ENCODE results near the gene LRRC10B.
"Not testable (repeated sequence)": the region's sequence is repeated elsewhere in the genome, so short reads cannot be mapped to it uniquely, and the experiment has no call there.

The LRRC10B gene

GRCh38 chr11:61507962-61508861 lies at the start of gene LRRC10B:
Gene LRRC10B, plus strand, starts transcription at chr11:61508749. Its CDS starts 250 bp downstream, at chr11:61508999.
- DNase-seq = peak; percentile 50

DNA sequence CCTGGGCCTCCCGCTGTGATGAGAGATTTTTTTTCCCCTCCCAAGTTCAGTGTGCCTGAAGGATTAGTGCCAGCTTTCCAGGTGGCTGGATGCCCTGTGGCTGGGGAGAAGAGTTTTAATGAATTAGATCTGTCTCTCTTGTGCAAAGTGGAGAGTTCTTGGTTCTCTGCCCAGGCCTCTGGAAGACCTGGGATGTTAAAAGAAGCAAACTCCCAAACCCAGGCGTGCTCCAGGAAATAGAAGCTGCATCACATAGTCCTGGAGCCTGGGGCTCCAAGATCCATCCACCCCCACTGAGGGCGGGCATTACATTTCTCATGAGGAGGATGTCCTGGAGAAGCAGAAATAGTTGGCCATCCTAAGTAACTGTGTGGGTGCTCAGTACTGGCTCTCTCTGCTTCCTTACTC lies 48.1 kb upstream of the LRRC10B start:
- DNase-seq = no peak

DNA sequence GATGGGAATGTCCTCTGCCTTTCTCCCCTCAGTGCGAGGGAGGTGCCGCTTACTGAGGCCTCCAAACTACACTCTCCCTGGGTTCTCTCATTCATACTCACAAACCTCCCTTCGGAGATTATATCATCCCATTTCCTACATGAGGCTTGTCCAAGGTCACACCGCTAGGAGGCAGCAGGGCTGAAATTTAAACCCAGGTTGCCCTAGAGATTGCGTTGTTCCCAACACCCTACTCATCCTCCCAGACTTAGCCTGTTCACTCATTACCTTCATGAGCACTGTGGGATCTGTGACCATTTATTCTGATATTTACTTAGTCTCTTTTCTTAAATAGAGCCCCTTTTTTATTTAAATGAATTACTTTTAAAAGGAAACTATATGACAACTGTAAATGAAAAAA lies 47.6 kb upstream of the LRRC10B start:
- DNase-seq = no peak

DNA sequence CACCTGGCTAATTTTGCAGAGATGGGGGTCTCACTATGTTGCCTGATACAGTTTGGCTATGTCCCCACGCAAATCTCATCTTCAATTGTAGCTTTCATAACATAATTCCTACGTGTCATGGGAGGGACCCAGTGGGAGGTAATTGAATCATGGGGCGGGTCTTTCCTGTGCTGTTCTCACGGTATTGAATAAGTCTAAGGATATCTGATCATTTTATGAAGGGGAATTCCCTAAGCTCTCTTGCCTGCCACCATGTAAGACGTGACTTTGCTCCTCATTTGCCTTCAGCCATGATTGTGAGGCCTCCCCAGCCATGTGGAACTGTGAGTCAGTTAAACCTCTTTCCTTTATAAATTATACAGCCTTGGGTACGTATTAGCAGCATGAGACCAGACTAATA lies 40.9 kb upstream of the LRRC10B start:
- not testable (repeated sequence) for DNase-seq

DNA sequence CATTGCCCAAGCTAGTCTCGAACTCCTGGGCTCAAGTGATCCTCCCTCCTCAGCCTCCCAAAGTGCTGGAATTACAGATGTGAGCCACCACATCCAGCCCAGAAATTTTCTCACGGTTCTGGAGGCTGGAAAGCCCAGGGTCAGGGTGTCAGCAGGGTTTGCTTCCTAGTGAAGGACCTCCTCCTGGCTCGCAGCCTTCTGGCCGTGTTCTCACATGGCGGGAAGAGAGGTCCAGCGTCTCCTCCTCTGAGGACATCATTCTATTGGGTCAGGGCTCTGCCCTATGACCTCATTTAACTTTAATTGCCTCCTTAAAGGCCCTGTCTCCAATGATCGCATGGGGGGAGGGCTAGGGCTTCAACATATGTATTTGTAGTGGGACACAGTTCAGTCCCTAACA lies 40.5 kb upstream of the LRRC10B start:
- no peak for DNase-seq

DNA sequence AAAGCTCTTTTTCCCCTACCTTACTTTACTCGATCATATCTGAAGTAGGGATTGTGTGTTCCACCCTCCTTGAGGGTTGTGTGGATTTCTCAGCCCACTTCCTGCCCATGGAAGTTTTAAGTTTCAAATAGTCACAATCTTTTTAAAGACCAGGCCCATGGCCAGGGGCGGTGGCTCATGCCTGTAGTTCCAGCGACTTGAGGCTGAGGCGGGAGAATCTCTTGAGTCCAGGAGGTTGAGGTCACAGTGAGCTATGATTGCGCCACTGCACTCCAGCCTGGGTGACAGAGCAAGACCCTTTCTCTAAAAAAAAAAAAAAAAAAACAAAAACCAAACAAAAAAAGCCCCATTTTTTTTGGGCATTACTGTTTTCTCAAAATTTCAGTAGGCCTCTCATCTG lies 36.3 kb upstream of the LRRC10B start:
- no peak for DNase-seq

- DNase-seq = no peak
Observed at GRCh38 chr11:61472868-61473267, 35.7 kb upstream of the LRRC10B start.

- no peak for DNase-seq
Observed at GRCh38 chr11:61473370-61474012, 35.1 kb upstream of the LRRC10B start.

GRCh38 chr11:61474013-61474643 lies 34.4 kb upstream of the LRRC10B start:
- no peak for DNase-seq

DNA sequence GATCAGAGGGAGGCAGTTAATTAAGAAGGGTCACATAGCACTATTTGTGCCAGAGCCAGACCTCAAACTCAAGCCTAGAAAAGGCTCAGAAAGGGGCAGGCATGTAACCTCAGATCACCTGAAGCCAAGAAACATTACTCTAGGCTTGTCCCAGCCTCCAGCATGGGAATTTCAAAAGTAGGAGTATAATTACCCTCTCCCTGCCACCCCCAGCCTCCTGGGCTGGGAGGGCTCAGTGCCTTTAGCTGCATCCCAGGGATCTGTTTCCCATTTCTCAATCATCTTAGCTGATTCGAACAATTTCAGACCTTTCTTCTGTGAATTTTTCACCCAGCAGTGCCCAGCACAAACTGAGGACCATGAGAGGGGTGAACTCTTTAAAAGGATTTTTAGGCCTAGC lies 33.1 kb upstream of the LRRC10B start:
- no peak for DNase-seq

DNA sequence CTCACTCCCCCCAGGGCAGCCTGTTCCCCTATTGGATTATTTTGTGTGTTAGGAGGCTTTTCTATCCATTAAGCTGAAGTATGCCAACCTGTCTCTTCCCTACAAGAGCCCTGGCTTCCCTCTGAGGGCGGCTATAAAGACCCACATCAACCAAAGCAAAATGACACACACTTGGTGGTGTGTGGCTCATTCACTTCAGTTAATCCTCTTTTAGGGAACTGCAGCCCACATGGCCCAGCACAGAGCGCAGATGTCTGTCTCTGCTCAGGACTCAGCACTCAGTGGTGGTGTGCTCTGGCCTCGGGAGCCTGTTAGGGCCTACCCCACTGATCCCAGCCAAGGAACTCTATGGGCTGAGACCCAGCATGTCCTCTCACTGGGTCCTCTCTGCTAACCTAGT lies 32.2 kb upstream of the LRRC10B start:
- DNase-seq = no peak

- no peak for DNase-seq
Observed at GRCh38 chr11:61477126-61477525, 31.4 kb upstream of the LRRC10B start.

DNA sequence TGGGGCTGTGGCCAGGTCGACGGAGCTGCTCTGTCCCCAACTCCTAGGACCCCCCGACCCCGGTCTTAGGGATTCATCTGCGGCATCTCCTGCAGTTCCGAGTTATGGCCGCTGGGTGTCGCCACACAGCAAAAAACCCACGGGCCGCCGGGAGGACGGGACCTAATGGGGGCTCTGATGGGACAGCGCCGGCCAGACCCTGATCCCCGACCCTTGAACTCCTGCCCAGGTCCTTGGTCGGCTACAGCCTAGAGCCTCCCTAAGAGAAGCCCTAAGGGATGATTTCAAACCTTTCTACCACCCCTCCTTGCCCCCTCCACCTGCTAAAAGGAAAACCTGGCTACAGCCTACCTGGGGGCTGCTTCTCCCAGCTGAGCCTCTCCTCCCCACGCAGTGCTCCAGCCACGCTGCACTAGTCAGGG lies 30.8 kb upstream of the LRRC10B start:
- peak; percentile 56 for DNase-seq

- DNase-seq = not testable (repeated sequence)
Observed at GRCh38 chr11:61479360-61480058, 29.0 kb upstream of the LRRC10B start.

DNA sequence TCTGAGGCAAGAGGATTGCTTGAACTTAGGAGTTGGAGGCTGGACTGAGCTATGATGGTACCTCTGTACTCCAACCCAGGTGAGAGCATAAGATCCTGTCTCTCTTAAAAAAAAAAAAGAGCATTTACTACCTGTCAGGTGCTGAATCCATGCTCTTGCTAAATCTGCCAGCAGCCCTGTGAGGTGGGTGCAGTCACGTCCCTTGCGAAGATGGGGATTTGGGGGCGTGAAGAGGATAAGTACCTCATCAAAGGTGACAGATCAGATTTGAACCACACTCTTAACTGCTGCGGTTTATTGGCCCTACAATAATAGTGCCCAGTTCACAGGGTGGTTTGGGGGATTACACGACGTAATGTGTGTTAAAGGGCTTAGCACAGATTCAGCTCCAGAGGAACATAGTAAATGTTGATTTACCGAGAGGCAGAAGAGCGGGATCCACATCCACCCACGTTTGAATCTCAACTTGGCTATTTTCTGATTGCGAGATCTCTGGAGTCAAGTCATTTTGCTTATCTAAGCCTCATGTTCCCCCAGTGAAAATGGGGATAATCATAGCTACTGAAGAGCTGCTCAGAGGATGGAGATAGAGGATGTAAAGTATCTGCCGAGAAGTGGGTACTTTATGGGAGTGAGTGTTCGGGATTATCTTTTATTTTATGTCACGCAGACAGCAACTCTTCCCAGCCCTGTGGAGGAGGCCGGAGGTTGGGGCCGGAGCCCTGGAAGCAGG lies 28.1 kb upstream of the LRRC10B start:
- no peak for DNase-seq

DNA sequence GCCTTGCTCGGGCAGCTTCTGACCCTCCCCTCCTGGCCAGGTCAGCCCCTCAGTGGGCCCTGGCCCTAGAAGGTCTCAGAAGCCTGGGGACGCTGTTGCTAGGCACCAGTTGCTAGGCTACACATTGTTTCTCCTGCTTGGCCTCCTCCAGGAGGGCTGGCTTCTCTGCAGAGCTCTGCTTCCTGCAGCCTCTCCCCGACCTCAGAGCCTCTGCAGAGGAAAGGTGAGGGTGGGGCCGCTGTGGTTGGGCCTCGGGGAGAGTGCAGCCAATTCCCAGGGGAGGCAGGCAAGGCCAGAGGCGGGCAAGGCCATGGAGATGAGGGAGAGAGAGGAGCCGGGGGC lies 27.6 kb upstream of the LRRC10B start:
- no peak for DNase-seq

GRCh38 chr11:61481806-61482205 lies 26.7 kb upstream of the LRRC10B start:
- no peak for DNase-seq

GRCh38 chr11:61482513-61482912 lies 26.0 kb upstream of the LRRC10B start:
- peak; percentile 44 for DNase-seq

DNA sequence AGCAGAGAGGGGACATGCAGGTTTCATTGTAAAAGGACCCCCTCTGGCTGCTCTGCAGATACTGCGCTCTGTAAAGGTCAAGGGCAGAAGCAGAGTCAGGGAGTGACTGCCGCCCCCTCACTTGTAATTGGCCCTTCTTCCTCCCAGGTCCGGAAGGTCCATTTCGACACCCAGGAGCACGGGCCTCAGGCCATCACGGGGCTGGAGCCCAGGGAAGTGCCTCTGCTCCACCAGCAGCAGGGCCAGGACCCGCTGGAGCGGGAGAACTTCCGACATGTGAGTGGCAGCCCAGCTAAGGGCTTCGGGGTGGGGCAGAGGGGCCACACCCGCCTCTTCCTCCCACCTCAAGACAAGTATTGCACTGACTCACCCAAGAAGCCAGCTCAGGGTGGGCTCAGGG lies 24.0 kb upstream of the LRRC10B start:
- DNase-seq = no peak

GRCh38 chr11:61485080-61485479 lies 23.5 kb upstream of the LRRC10B start:
- DNase-seq = no peak

DNA sequence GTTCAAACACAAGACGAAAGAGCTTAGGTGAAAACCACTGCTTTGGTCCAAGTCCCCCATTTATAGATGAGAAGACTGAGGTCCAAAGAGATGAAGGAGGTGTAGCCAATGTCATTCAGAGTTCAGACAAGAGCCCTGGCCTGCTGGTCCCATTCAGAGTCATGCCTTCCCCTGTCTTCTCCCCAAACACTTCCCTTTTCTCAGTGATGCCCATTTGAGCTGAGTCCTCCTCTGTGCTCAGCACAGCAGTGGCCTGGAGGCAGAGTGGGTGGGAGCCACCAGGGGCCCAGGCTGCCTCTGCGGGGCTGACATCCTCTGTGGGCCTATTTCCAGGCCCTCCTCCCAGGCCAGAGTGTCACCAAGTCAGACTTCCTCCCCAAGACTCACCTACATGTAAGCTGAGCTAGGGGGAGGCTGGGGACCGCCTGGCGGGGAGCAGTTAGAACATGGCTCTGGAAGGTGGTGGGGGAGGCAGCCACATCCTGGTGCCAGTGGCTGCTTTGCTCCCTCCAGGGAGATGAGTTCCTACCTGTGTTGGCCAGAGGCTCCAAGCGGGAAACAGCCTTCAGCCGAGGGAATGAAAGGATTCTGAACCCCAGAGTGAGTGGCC lies 22.4 kb upstream of the LRRC10B start:
- no peak for DNase-seq

GRCh38 chr11:61486779-61487178 lies 21.8 kb upstream of the LRRC10B start:
- no peak for DNase-seq
